ENCODE results near the gene HSD17B3. TPM values are rescaled to one million over a fixed set of nuclear protein-coding genes. Genes with fewer than 3 reads are reported as not detected.

HSD17B3 gene
- total and polyA plus RNA-seq, 8 donors, result 0.26 to 1.8 (median 0.52) TPM; not detected in 1

DNA sequence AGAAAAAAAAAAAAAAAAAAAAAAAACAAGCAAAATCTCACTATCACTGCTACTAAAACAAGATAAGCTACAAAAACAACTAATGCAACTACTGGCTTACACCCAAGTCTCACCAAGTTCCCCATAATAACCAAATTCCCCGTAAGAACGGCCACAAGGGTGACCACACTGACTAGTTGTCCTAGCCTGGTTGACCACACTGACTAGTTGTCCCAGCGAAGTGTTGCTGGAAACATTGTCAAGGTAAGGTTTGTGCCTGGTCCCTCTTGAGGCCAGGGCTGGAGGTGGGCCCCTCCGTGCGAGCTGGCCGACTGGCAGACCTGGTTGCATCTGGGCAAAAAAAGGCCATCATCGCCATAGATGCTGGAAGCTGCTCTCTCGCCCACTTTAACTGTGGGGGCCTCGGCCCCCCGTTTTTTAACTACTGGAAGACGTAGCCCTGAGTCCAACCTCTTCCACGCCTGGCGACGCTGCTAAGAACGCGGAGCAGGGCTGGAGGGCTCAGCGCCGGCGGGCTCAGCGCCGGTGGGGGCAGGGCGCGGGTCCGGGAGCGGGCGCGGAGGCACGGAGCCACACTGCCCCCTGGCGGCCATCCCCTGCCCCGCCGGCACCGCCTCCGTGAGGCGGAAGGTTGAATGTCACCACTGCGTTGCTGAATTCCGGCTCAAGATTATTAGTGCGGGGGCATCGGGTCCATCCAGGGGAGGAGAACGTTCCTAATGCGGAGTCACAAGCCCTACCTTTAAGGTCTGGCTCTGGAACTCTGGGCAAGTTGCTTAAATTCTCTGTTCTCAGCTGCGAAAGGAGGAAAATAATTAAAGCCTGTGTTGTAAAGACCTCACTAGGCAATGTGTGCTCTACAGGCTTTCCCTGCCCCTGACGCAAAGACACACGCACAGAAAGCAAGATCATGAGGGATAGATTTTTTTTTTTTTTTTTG lies 84.0 kb downstream of the HSD17B3 start:
- H3K36me3 ChIP-seq, result no peaks in the 10 kb centered on the region
- ATAC-seq, result peak; percentile 98
- DNase-seq, result peak; percentile 62 to 92 (median 88)
- TF ChIP-seq, protein P1, sequence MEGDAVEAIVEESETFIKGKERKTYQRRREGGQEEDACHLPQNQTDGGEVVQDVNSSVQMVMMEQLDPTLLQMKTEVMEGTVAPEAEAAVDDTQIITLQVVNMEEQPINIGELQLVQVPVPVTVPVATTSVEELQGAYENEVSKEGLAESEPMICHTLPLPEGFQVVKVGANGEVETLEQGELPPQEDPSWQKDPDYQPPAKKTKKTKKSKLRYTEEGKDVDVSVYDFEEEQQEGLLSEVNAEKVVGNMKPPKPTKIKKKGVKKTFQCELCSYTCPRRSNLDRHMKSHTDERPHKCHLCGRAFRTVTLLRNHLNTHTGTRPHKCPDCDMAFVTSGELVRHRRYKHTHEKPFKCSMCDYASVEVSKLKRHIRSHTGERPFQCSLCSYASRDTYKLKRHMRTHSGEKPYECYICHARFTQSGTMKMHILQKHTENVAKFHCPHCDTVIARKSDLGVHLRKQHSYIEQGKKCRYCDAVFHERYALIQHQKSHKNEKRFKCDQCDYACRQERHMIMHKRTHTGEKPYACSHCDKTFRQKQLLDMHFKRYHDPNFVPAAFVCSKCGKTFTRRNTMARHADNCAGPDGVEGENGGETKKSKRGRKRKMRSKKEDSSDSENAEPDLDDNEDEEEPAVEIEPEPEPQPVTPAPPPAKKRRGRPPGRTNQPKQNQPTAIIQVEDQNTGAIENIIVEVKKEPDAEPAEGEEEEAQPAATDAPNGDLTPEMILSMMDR (IDR thresholded peaks at IDR 0.05), result peak; percentile 93 to 97
- H3K27me3 ChIP-seq, result peaks cover 0 to 70% of the 10 kb centered on the region in 2 donors
- peaks cover 6 to 11% of the 10 kb centered on the region in 2 donors for H3K4me1 ChIP-seq
- H3K27ac ChIP-seq, result peak overlapping the region in 1 of 2 donors; percentile 5
- H3K9me3 ChIP-seq, result no peaks in the 10 kb centered on the region
- H3K4me3 ChIP-seq, result peak overlapping the region; percentile 6 to 7
- intact Hi-C loops (cut with DNase I), result loop anchor here in 1 of 2 donors (10.0 kb wide), 1 partner anchor 493 kb away; no protein-coding TSS in a partner anchor

DNA sequence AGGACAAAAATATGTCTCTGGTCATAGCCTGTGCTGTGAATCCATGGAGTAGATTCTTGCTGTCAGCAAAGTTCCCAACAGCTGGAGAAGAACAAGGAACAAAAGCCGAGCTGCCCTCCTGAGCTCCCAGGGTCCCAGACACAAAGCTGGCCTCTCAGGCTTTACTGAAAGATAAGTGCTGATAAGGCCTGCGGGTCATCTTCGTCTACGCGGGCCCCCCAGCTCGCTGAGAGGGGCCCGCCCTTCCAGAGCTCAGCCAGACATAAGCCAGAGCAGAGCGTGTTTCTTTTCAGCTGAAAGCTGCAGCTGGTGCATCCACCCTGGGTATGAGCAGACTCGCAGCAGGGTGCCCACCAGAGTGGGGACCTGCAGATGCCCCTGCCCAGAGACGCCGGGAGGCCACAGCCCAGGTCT lies 84.7 kb downstream of the HSD17B3 start:
- Histone ChIP-seq H3K4me3 (no peak overlapping the region), H3K36me3 (no peaks in the 10 kb centered on the region), H3K27ac (peak overlapping the region in 1 of 2 donors; percentile 5), H3K27me3 (peaks cover 0 to 66% of the 10 kb centered on the region in 2 donors), H3K4me1 (peaks cover 6 to 11% of the 10 kb centered on the region in 2 donors), H3K9me3 (no peaks in the 10 kb centered on the region)
- peak; percentile 2 for ATAC-seq
- intact Hi-C loops (cut with DNase I), result loop anchor here in 1 of 2 donors (10.0 kb wide), 1 partner anchor 492 kb away; no protein-coding TSS in a partner anchor
- TF ChIP-seq, protein P1 (IDR thresholded peaks at IDR 0.05), result no peak
- DNase-seq, result peak in 2 of 4 donors; percentile 78

DNA sequence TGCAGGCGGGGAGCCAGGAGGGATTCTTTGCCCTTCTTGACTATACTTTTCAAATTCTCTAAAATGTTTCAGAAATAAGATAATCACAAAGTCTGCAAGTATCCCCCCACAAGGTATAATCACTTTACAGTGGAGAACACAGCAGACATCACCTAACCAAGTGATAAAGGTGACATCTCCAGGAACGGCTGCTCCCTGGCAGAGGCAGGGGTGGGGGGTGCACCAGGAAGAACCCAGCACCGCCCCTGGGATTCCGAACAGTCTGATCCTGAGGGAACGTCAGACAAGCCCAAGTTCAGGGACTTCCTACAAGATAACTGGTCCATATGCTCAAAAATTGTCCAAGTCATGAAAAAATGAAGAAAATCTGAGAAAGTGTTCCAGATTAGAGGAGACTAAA lies 85.4 kb downstream of the HSD17B3 start:
- DNase-seq, result no peak
- Histone ChIP-seq H3K36me3 (no peaks in the 10 kb centered on the region), H3K27ac (no peak overlapping the region), H3K27me3 (peaks cover 0 to 59% of the 10 kb centered on the region in 2 donors), H3K9me3 (no peaks in the 10 kb centered on the region), H3K4me3 (no peak overlapping the region), H3K4me1 (peaks cover 6 to 11% of the 10 kb centered on the region in 2 donors)
- no peak for ATAC-seq
- TF ChIP-seq, protein P1 (IDR thresholded peaks at IDR 0.05), result no peak
- intact Hi-C loops (cut with DNase I), result loop anchor here in 1 of 2 donors (10.0 kb wide), 1 partner anchor 492 kb away; no protein-coding TSS in a partner anchor

DNA sequence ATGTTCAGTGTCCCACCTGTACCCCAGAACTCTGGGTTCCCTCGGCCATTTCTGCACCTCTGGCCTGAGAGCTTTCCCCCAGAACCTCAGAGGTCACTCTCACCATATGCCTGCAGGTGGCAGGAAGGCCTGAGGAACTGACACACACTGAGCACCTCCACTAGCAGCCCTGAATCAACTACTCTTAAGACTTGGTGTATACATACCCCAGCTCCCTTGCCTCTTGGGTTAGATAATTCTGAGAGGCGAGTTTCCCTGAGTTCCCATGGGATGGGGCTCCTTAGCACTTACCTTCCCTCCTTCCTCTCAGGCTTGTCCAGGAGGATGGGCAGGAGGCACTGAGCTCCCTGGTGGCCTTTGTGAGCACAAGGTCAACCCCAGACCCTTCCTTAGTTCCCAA lies 86.1 kb downstream of the HSD17B3 start:
- Histone ChIP-seq H3K36me3 (no peaks in the 10 kb centered on the region), H3K9me3 (no peaks in the 10 kb centered on the region), H3K4me3 (no peak overlapping the region), H3K27ac (no peak overlapping the region), H3K27me3 (peaks cover 0 to 52% of the 10 kb centered on the region in 2 donors), H3K4me1 (peaks cover 6 to 11% of the 10 kb centered on the region in 2 donors)
- intact Hi-C loops (cut with DNase I), result loop anchor here in 1 of 2 donors (10.0 kb wide), 1 partner anchor 491 kb away; no protein-coding TSS in a partner anchor
- no peak for DNase-seq
- TF ChIP-seq, protein P1 (IDR thresholded peaks at IDR 0.05), result no peak
- ATAC-seq, result no peak

DNA sequence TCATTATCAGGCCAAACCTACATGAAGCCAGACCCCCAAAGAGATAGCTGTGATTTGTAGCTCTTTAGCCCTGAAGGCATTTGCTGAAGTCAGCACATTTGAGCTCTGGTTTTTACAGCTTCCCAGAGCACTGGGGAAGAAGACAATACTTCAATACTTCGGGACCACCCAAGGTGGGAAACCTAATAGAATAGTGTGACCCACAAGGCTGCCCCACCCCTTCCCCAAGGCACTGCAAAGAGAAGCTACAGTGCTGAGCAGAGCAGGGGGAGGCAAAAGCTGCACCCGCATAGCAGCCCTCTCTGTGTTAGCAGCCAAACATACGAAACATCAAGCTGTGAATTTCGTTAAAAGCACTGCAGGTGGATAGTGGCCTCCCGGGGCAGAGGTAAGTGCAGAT lies 87.3 kb downstream of the HSD17B3 start:
- intact Hi-C loops (cut with DNase I), result loop anchor here in 1 of 2 donors (10.0 kb wide), 1 partner anchor 490 kb away; no protein-coding TSS in a partner anchor
- H3K4me1 ChIP-seq, result peaks cover 6 to 11% of the 10 kb centered on the region in 2 donors
- H3K4me3 ChIP-seq, result no peak overlapping the region
- DNase-seq, result no peak
- ATAC-seq, result no peak
- TF ChIP-seq, protein P1 (IDR thresholded peaks at IDR 0.05), result no peak
- no peaks in the 10 kb centered on the region for H3K36me3 ChIP-seq
- H3K9me3 ChIP-seq, result no peaks in the 10 kb centered on the region
- H3K27me3 ChIP-seq, result peaks cover 0 to 42% of the 10 kb centered on the region in 2 donors
- H3K27ac ChIP-seq, result no peak overlapping the region

Data from left lung (tissue), 10 donors.